Activated naive CD8-positive, alpha-beta T cell (primary cell): ENCODE data around the gene PCNT.

Experiments used
- H3K27ac Mint-ChIP-seq: one replicate; pipeline ENCODE4 v1.8.0; 2021; ENCODE audit warnings: mixed read lengths
- H3K27me3 Mint-ChIP-seq: one replicate; pipeline ENCODE4 v1.8.0; 2021; ENCODE audit warnings: mixed read lengths
- H3K36me3 Mint-ChIP-seq: one replicate; pipeline ENCODE4 v1.8.0; 2021; ENCODE audit warnings: mixed read lengths
- H3K4me1 Mint-ChIP-seq: one replicate; pipeline ENCODE4 v1.8.0; 2021; ENCODE audit warnings: low read depth, mixed read lengths
- H3K4me3 Mint-ChIP-seq: one replicate; pipeline ENCODE4 v1.8.0; 2021; ENCODE audit warnings: mild to moderate bottlenecking, mixed read lengths
- H3K9me3 Mint-ChIP-seq: one replicate; pipeline ENCODE4 v1.8.0; 2021; ENCODE audit warnings: low read depth, mixed read lengths

The PCNT gene

DNA sequence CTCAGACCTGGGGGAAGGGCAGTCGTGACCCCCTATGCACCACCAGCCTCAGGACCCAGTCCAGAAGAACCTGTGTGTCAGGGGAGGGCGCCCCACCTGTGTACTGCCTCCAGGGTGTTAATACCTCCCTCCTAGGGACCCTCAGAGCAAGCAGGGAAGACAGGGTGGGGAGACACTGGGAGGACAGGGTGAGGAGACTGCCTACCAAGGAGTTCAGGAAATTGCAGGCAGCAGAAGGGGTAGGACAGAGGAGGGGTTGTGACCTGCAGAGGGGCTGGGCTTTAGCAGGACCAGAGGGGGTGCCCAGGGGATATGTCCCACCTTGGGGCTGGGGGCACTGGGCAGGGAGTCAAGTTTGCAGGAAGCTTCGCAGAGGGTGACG, 5.5 kb upstream of the PCNT start:
- no peaks in the 10 kb centered on the region for H3K9me3 Mint-ChIP-seq
- no peak overlapping the region for H3K4me3 Mint-ChIP-seq
- H3K4me1 Mint-ChIP-seq, result peaks cover 21% of the 10 kb centered on the region
- no peaks in the 10 kb centered on the region for H3K36me3 Mint-ChIP-seq
- no peaks in the 10 kb centered on the region for H3K27me3 Mint-ChIP-seq
- no peak overlapping the region for H3K27ac Mint-ChIP-seq

DNA sequence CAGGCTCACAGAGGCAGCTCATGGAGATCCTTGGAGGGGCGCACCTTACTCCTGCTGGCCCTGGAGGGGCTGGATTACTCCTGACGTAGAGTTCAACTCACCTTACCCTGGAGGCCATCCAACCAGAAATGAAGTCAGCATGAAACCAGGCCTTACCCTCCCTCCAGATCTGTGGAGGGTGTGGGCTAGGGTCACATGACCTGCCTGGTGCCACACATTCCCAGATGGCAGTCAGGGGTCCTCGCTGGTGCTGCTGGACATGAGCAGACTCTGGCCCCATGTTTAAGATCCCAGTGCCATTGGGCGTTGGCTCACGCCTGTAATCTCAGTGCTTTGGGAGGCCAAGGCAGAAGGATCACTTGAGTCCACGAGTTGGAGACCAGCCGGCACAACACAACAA, 4.8 kb upstream of the PCNT start:
- H3K36me3 Mint-ChIP-seq, result no peaks in the 10 kb centered on the region
- peaks cover 21% of the 10 kb centered on the region for H3K4me1 Mint-ChIP-seq
- no peaks in the 10 kb centered on the region for H3K27me3 Mint-ChIP-seq
- H3K4me3 Mint-ChIP-seq, result no peak overlapping the region
- no peak overlapping the region for H3K27ac Mint-ChIP-seq
- H3K9me3 Mint-ChIP-seq, result no peaks in the 10 kb centered on the region

DNA sequence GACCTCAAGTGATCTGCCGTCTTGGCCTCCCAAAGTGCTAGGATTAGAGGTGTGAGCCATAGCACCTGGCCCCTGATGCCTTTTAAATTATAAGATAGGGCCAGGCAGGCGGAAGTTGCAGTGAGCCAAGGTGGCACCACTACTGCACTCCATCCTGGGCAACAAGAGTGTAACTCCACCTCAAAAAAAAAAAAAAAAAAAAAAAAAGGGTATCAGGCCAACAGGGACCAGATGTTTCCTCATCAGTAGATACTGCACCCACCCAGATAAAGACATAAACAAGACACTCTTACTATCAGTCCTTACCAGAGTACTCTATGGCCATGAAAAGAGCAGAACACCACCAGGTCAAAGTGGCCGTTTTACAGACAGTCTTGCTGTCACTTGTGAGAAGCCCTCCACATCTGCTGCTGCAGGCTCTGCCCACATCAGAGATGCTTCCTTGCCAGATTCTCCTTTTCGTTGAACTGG, 3.6 kb upstream of the PCNT start:
- no peak overlapping the region for H3K27ac Mint-ChIP-seq
- no peaks in the 10 kb centered on the region for H3K9me3 Mint-ChIP-seq
- no peaks in the 10 kb centered on the region for H3K27me3 Mint-ChIP-seq
- peaks cover 22% of the 10 kb centered on the region for H3K4me1 Mint-ChIP-seq
- peaks cover under 1% of the 10 kb centered on the region for H3K36me3 Mint-ChIP-seq
- H3K4me3 Mint-ChIP-seq, result no peak overlapping the region

DNA sequence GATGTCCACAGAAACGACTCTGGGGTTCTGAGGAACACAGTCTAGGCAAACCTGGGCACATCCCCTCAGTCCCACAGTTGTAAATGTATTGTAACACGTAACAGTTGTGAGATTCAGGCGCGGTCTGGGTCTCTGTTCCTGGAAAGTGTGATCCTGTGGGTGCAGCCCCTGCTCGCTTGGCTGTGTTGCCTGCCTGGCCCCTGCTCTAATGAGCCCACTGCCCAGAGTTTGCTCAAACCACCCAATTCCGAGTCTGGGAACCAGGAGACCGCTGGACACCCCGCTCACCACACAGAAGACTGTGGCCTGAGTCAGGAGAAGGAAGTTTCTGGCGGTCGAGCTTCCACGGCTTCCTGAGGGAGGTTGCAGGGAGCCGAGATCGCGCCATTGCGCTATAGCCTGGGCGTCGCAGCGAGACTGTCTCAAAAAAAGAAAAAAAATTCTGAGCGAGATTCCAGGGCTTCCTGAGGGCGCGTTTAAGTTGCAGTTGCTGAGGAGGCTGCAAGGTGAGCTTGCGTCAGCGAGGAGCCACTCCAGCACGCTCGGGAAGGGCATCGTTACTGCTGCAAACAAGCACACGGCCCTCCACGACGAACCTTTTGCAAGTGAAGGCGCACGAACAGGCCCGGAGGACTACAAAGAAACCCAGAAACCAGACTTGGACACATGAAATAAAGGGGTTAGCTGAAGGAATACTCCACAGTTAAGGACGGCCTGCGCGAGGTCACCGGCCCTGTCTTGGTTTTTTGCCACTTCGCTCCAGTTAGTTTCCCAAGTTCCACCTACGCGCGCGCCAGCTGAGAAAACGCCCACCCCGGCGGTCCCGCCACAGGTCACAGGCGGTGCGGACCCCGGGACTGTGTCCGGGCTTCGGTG, 1.4 kb upstream of the PCNT start:
- Mint-ChIP-seq H3K4me1 (peaks cover 34% of the 10 kb centered on the region), H3K27me3 (no peaks in the 10 kb centered on the region), H3K36me3 (peaks cover 5% of the 10 kb centered on the region), H3K4me3 (peak overlapping the region; percentile 94), H3K9me3 (no peaks in the 10 kb centered on the region), H3K27ac (peak overlapping the region; percentile 89)

DNA sequence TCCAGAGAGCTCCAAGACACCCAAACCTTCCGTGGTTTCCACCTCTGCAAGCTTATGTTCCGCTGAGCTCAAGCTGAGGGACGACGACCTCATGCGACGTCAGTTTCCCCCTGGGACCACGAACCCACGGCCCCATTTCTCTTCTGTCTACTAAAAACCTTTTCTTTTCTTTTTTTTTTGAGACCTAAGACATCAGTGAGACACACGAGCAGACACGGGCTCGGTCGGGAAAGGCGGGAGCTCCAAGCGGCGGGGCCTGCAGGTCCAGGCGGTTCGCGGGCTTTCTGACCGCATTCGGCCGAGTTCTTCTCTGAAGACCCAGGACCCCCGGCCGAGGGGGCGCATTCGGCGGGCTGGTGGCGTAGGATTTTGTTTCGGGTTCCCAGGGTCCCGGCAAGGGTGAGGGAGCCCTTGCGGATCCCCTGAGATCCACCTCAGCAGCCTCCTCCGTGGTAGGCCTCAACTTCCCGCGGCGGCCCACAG, 688 bp upstream of the PCNT start:
- no peaks in the 10 kb centered on the region for H3K9me3 Mint-ChIP-seq
- H3K27ac Mint-ChIP-seq, result peak overlapping the region; percentile 89
- peak overlapping the region; percentile 94 for H3K4me3 Mint-ChIP-seq
- H3K4me1 Mint-ChIP-seq, result peaks cover 34% of the 10 kb centered on the region
- H3K27me3 Mint-ChIP-seq, result no peaks in the 10 kb centered on the region
- peaks cover 5% of the 10 kb centered on the region for H3K36me3 Mint-ChIP-seq

DNA sequence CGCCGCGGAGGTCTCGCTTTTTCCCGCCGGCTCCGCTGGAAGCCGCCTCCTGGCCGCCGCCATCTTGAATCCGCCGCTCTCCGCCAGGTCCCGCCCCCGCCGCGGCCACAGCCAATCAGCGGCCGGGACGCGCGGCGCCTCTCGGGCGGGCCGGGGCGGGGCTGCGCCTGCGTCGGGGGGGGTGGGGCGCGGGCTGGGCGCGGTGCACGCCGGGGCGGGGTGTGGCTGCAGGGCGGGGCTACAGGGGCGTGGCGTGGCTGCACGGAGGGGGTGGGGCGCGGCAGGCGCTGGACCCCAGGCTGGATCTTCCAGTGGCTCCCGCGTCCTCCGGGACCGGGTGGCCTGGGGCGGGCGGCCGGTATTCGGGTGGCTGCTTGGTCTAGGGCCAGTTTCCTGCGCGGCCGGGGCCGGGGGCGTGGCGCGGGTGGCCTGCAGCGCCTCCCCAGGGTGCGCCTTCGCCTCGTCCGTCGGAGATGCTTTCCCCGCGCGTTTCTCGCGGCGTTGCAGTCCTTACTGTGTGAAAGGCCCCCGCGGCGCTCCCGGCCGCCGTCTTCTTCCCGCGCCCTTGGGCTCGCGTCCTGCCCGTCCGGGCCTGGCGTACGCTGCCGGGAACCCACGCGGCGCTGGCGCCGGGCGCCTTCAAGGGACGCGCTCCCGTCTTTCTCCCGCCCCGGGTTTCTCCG, 575 bp downstream of the PCNT start:
- Mint-ChIP-seq H3K4me1 (peaks cover 34% of the 10 kb centered on the region), H3K4me3 (peak overlapping the region; percentile 94), H3K27ac (no peak overlapping the region), H3K9me3 (no peaks in the 10 kb centered on the region), H3K27me3 (no peaks in the 10 kb centered on the region), H3K36me3 (peaks cover 5% of the 10 kb centered on the region)

DNA sequence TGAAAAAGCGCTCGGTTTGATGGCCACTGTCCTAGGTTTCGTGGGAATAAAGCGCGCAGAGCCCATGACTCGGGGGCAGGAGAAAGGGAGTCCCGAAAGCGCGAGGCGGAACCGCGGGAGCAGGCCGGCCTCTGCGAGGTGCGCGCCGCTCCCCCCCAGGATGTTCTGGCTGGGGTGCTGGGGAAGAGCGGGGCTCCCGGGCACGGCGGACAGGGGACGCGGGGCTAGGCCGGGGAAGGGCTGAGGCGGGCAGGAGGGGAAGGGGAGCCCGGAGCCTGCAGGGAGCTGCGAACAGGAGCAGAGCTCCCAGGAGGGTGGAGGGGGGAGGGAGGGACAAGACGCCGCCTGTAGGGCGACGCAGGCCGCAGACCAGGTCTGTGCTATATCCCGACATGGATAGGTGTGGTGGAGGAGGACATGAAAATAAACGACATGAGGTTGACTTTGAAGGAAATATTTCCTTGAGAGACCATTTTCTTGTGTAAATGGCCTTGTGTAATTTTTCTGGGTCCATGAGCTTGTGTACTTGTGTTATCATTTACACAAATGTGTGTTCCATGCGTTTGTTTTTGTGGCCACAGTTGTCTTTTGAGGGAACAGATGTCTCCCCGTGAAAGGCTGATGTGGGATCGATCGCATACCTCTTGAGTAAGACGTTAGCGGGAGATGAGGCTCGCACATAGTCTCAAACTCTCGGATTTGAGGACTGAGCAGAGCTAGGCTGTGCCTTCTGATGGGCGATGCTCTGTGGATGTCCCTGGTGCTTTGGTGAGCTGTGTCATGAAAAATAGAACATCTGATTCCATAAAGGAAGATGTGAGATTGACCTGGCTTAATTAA, 1.3 kb downstream of the PCNT start:
- no peaks in the 10 kb centered on the region for H3K27me3 Mint-ChIP-seq
- no peaks in the 10 kb centered on the region for H3K9me3 Mint-ChIP-seq
- peaks cover 5% of the 10 kb centered on the region for H3K36me3 Mint-ChIP-seq
- peak overlapping the region; percentile 84 for H3K4me3 Mint-ChIP-seq
- H3K27ac Mint-ChIP-seq, result peak overlapping the region; percentile 62
- H3K4me1 Mint-ChIP-seq, result peaks cover 34% of the 10 kb centered on the region

DNA sequence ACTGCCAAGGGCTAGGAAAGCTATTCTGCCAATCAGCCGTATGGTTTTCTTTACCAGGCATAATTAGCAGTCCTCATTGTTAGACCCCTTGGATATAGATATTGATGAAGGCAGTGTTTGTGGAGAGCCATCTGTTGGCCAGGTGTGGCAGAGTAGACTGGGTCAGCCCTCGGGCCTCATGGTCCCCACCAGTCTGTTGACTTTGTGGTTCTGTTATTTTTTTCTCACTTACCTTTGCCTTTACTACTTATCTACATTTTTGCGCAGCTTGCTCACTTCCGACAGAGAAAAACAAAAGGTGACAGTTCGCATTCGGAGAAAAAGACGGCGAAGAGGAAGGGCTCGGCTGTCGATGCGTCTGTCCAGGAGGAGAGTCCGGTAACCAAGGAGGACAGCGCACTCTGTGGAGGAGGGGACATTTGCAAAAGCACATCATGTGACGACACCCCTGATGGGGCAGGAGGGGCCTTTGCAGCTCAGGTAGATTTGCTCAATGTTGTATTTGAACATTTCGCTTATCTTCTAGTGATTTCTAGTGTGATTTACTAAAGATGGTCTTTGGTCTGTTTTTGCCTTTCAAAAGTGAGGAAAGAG, 2.3 kb downstream of the PCNT start:
- Mint-ChIP-seq H3K4me1 (peaks cover 31% of the 10 kb centered on the region), H3K4me3 (peak overlapping the region; percentile 5), H3K36me3 (peaks cover 5% of the 10 kb centered on the region), H3K27me3 (no peaks in the 10 kb centered on the region), H3K27ac (no peak overlapping the region), H3K9me3 (no peaks in the 10 kb centered on the region)

DNA sequence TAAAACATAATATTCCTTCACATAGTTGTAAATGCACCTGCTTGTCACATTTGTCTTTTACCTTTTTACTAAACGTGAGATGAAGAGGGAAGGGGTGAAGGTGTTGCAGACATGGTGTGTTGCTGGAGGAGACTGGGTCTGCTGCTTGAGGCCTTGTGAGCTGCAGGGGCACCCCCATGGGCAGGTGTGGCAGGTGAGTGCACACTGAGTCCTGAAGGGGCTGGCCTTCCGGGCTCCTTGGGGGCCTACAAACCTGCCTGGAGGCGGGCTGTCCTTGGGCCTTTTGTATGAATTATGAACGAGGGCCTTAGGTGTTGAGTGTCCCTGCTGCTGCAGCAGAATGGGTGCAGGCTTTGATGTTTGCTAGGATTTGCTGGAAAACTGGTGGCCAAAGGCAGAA, 3.8 kb downstream of the PCNT start:
- no peak overlapping the region for H3K27ac Mint-ChIP-seq
- H3K4me3 Mint-ChIP-seq, result no peak overlapping the region
- no peaks in the 10 kb centered on the region for H3K27me3 Mint-ChIP-seq
- peaks cover 5% of the 10 kb centered on the region for H3K36me3 Mint-ChIP-seq
- H3K4me1 Mint-ChIP-seq, result peaks cover 20% of the 10 kb centered on the region
- H3K9me3 Mint-ChIP-seq, result no peaks in the 10 kb centered on the region

DNA sequence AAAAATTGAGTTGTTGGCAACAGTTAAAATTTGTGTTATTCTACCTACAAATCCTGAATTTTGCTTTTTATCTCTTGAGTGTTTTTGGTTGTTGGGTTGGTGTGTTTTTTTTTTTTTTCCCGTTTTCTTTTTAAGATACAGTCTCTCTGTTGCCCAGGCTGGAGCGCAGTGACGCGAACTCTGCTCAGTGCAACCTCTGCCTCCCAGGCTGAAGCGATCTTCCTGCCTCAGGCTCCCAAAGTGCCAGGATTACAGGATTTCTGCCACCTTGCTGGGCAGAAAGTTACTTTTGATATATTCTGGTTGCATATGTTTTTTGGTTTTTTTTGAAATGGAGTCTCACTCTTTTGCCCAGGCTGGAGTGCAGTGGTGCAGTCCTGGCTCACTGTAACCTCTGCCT, 4.2 kb downstream of the PCNT start:
- Mint-ChIP-seq H3K4me1 (peaks cover 16% of the 10 kb centered on the region), H3K36me3 (peaks cover 5% of the 10 kb centered on the region)

DNA sequence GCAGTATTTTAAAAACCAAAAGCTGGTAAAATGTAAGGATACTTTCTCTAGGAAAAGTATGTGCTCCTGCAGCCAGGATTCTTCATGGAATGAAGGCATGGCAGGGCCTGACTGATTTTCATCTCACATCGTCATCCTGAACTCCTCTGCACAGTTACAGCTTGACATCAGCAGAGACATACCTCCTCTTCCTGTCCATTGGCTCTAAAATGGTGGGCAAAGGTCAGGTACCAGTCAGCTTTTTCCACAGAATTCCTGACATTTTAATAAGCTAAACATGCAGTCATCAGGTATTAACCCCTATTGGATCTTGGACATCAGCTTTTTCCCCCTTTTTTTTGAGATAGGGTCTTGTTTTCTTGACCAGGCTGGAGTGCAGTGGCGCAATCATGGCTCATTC, 5.8 kb downstream of the PCNT start:
- Mint-ChIP-seq H3K27me3 (no peaks in the 10 kb centered on the region), H3K9me3 (no peaks in the 10 kb centered on the region), H3K27ac (no peak overlapping the region), H3K4me3 (no peak overlapping the region), H3K36me3 (peaks cover 5% of the 10 kb centered on the region), H3K4me1 (peaks cover 14% of the 10 kb centered on the region)

More for the DNA sequence above, 4.2 kb downstream of the PCNT start:
- H3K4me3 Mint-ChIP-seq, result no peak overlapping the region
- no peaks in the 10 kb centered on the region for H3K27me3 Mint-ChIP-seq
- no peak overlapping the region for H3K27ac Mint-ChIP-seq
- no peaks in the 10 kb centered on the region for H3K9me3 Mint-ChIP-seq

DNA sequence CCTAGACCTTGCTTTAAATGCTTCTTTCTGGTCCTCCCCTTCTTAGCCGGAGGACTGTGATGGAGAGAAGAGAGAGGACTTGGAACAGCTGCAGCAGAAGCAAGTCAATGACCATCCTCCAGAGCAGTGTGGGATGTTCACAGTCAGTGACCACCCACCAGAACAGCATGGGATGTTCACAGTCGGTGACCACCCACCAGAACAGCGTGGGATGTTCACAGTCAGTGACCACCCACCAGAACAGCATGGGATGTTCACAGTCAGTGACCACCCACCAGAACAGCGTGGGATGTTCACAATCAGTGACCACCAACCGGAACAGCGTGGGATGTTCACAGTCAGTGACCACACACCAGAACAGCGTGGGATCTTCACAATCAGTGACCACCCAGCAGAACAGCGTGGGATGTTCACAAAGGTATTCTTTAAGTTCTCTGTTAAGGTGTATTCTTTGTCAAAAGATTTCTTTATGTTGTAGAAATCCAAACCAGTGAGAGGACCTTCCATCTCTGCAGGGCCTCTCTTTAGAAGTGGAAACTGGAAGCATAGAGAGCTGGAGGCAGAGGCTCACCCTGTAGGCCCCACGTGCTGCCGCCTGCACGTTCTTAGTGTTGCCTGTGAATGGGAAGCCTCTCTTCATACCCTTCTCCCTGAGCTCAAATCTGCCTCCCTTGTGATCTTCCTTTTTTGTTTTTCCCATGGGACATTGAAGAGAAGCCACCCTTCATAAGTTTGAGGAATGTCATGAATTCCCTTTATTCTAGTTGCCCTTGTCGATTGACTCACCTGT, 10.6 kb downstream of the PCNT start:
- H3K36me3 Mint-ChIP-seq, result peaks cover 9% of the 10 kb centered on the region
- H3K9me3 Mint-ChIP-seq, result no peaks in the 10 kb centered on the region
- no peak overlapping the region for H3K4me3 Mint-ChIP-seq
- peak overlapping the region; percentile 38 for H3K27ac Mint-ChIP-seq
- H3K27me3 Mint-ChIP-seq, result no peaks in the 10 kb centered on the region
- H3K4me1 Mint-ChIP-seq, result peaks cover 1% of the 10 kb centered on the region

DNA sequence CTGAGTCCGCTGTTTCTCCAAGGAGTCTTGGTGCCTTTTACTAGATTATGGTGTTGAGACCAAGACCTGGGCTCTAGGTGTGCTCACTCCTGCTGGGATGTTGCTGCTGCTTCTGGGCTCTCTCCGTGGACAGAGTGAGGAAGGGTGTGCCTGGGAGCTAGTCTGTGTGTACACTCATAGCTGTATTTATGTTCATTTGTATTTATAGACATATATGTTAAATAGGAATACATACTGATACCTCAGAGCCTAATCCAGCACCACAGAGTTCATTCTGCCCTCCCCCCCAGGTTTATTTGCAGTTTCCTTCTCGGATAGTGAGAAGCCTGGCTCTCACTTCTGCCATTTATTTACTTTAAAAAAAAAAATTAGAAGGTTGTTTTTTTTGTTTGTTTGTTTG, 12.6 kb downstream of the PCNT start:
- Mint-ChIP-seq H3K27ac (no peak overlapping the region), H3K9me3 (no peaks in the 10 kb centered on the region), H3K4me3 (no peak overlapping the region), H3K27me3 (no peaks in the 10 kb centered on the region), H3K4me1 (peaks cover 5% of the 10 kb centered on the region), H3K36me3 (peaks cover 19% of the 10 kb centered on the region)

DNA sequence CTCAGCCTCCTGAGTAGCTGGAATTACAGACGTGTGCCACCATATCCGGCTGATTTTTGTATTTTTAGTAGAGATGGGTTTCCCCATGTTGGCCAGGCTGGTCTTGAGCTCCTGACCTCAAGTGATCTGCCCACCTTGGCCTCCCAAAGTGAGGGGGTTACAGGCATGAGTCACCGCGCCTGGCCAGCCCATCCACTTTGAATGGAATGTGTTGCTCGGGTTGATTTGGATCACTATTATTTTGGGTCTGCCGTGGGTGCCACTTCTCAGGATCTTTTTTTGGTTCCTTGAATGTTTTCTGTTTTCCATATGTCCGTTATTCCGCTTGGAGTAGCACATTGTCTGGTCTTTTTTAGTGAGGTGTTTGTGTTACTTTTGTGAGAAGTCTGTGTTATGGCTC, 17.0 kb downstream of the PCNT start:
- H3K4me3 Mint-ChIP-seq, result no peak overlapping the region
- H3K9me3 Mint-ChIP-seq, result no peaks in the 10 kb centered on the region
- no peaks in the 10 kb centered on the region for H3K27me3 Mint-ChIP-seq
- H3K4me1 Mint-ChIP-seq, result peaks cover 3% of the 10 kb centered on the region
- H3K27ac Mint-ChIP-seq, result no peak overlapping the region
- peaks cover 17% of the 10 kb centered on the region for H3K36me3 Mint-ChIP-seq
